Kidney glomerular epithelial cell (primary cell): ENCODE measurements around the gene TAF5L.

Source experiments
- DNase-seq: peaks from one replicate; lab custom pipeline; 2025; lab: John Stamatoyannopoulos, UW

Gene TAF5L

DNA sequence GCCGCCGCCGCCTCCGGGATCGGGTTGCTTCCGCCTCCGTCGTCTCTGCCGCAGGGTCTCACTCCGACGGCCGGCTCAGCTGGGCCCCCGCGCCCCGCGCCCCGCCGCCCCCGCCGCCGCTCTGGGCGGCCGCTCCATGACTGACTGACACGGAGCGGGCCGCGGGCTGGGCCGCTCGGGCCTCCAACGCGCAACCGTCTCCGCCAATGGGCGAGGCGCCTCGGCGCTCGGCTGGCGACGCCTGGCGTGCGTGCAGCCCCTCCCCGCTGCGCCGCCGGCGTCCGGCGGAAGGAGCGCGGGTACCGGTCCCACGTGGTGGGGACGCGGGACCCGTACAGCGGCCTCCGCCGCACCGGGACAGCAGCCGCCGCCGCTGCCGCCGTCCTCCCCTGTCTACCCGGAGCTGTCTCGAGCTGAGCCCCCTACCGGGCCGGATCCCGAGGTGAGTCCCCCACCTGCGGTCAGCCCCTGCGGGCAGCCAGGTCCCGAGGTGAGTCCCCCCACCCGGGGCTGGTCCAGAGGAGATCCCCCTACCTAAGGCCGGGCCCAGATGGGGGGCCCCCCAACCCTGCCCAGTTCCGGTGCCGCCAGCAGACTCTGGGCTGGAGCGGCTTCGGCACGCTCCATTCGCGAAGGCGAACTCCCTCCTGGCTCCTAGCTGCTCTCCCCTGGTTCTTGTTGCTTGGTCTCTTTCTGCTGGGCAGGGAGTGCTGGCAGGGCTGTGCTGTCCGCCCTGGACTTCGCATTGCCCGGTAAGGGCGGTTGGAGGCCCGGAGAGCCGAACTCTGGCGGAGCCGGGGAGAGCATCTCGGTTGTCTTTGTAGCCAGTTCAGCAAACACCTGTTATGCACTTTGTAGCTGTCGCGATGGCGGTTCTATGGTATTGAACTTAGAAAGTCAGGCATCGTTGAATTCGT, at the start of gene TAF5L, which contains the start of gene URB2:
TAF5L (minus strand) TSS at position 208 of the 917 bp plus-strand sequence. CDS start 11,640 bp downstream, outside the sequence.
URB2 (plus strand) TSS at position 333 of the 917 bp plus-strand sequence. CDS start 1,387 bp downstream, outside the sequence.
- DNase-seq: peak; percentile 81

DNA sequence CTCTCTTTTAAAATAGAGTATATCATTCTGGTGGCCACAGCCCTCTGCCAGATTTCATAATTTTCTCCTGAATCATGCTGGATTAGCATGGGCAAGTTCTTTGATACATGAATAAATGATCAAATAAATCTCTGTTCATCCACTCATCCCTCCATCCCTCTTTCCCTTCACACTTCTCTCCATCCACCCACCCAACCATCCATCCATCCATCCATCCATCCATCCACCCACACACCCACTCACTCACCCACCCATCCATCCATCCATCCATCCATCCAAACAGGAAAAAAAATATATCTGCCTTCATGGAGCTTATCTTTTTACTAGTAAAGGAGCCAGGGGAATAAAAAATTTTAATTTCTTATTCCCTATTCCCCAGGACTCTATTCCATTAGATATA, 49.5 kb upstream of the TAF5L start:
- no peak for DNase-seq

DNA sequence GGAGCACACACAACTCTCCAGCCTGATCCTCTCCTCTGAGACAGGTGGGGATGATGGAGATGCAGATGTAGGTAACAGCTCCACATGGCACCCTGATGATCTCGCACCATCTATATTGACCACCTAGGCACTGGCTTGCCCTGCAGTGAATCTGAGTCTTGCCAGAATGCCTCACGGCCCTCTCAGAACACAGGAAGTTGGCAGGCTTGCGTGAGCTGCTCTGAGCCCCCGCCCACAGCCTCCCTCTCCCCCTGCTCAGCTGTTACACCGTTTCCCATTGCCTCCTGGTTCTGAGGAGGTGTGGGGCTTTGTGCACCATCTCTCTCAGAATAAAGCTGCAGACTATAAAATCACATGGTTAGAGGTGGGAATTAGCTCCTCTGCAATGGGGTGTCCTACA, 48.1 kb upstream of the TAF5L start:
- no peak for DNase-seq

DNA sequence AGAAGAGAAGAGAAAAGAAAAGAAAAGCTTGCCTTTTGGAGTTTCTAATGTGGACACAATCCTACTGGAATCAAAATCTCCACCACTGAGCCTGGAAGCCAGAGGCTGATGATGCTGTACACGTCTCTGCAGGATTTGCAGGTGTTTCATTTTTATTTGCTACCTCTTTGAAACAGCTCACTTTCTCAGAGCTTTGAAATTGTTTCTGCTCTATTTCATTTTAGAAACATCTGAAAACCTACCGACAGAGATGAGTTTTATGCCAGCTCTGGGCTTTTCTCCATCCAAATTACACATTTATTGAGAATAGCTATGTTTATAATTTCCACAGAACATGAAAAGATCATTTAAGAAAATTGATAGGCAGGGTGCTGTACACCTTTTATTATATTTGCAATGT, 46.3 kb upstream of the TAF5L start:
- DNase-seq: no peak

DNA sequence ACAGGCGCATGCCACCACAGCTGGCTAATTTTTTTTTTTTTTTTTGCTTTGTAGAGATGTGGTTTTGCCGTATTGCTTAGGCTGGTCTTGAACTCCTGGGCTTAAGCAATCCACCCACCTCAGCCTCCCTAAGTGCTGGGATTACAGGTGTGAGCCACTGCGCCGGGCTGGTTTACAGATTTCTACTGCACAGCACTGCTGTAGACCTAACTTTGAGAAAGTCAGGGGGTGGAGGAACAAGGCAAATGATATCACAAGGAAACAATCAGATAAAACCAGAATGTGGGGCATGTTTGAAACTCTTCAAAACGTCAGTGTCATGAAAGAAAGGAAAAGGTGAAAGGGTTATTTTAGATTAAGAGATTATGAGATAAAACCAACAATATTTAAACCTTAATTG, 45.4 kb upstream of the TAF5L start:
- no peak for DNase-seq

DNA sequence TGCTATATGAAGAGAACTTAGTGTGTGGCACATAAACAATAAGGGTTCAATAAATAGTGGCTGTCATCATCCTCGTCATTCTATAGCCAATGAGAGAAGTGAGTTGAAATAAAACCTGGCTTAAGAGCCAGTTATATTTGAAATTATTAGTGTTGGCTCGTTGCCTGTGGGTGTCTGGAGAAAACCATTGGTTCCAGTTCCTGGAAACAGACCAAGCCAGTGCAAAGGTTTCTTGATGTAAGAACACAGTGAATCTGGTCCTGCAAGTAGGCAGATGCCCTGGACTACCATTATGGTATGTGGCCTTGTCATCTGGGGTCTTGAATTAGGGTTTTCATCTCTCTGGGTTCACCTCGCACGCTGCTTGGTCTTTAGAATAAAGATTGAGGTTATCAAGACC, 43.4 kb upstream of the TAF5L start:
- DNase-seq: no peak

DNA sequence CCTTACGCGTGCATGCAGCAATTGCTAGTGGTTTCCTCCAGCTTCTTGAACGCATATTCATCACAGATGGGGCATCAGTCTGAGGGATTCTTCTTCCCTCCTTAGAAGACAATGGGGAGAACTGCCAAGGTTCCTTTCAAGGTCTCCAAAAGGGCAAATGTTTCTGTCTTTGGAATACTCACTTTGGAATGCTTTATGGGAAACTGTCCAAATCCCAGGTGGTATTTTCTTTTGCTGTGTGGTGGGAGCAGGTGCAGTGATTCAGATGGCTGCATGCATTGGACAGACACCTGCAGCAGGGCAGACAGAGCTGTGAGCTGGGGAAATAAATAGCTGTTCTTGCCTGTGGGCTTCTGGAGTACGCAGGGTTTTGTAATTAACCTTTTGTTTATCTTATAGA, 40.7 kb upstream of the TAF5L start:
- DNase-seq: no peak

DNA sequence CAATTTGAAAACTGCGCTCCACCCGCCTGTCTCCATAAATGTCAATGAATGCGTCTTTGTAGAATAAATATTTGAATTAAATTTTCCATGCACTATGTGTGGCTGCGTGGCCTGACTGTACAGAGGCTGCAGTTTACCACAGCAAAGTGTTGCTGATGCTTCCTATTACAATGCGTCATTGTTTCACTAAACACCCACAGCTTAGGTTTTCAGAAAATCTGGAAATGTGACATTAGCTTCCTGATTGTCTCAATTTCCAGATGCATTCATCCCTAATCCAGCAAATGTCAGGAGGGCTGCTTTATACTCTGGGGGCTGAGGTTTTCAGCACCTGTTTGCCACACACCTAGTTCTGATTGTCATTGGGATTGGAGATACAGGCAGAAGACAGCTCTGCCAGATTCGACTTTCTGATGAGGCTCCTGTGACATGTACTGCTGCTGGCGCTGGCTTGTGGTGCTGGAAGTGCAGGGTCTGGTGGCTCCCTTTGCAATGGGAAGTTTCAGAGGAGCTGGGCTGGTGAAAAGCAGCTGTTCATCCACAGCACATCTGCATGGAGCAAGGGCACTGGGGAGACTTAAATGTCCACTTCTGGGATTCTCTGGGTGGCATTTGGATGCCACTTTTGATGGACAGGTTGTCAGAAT, 40.1 kb upstream of the TAF5L start:
- no peak for DNase-seq

DNA sequence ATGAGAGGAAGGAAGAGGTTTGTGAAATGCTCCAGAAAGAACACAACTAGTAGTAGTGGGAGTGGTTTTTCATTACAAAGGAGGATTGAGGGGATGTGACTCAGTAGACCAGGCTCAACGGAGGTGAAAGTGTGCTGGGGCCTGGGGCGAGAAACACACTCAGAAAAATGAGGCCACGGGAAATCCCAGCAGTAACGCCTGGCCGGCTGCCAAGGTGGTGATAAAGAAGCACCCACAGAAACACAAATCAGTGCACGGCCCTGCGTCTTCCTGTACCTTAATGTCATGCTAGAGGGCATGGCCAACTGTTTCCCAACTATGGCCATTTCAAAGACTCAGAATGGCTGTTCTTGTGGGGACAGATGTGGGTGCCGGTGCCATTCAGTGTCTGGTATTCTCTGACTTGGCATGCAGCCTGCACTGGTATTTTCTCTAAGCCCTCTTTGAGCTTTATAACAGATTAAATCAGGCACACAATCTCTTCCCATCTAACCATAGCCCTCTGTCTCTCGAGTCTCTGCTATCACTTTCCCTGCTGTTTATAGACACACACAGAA, 38.3 kb upstream of the TAF5L start:
- DNase-seq: no peak

DNA sequence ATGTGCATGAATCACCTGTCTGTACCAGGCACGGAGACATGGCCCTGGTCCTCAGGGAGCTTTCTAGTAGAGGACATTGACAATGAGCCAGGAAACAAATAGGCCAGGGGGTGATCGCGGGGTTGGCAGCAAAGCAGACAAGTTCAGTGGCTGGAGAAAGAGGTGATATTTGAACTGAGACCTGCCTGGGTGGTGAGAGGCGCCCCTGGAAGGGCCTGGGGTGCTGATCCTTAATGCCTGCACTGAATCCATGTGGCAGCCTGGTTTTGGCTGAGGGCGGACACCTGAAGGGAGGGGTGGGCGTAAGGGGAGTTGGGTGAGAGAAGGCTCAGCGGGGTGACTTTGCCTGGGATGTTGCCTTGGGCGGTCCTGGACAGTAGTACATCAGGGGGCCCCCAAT, 36.0 kb upstream of the TAF5L start:
- DNase-seq: no peak

DNA sequence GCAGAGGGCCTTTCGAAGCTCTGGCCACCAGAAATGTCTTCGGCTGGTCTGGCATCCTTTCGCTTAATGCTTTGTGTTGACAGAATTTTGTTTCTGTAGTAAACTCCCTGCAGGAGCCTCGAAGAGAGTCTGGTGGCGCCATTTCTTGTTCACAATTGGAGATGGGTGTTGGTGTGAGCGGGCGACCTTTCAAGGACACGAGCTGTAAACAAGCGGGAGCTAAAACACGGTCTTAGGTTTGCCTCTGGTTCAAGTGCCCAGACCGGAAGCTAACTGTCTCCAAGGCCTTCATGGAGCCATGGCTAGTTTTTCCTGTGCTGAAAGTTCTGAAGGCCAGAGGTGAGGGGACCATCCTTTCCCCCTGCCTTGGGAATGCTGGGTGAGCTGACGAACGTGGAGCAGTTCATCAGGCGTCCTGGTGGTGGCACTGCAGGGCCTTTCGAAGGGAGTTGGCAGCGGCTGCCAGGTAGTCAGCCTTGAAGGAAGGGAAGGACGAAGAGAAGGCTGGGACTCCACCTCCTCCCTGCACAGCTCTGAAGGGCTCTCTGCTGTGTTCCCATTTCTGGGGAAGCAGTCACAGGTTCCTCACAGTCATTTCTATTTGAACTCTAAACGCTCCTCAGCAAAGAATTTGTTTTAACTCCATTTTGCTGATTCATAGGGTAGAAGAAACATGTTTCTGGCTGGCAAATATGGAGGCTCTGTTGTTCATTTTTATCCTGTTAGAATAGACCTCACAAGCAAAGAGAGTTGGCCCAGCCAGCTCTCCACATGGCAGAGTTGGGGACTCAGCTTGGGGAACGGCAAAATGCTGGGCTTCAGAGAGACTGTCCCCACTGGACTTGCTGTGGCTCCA, 35.3 kb upstream of the TAF5L start:
- peak; percentile 46 for DNase-seq

DNA sequence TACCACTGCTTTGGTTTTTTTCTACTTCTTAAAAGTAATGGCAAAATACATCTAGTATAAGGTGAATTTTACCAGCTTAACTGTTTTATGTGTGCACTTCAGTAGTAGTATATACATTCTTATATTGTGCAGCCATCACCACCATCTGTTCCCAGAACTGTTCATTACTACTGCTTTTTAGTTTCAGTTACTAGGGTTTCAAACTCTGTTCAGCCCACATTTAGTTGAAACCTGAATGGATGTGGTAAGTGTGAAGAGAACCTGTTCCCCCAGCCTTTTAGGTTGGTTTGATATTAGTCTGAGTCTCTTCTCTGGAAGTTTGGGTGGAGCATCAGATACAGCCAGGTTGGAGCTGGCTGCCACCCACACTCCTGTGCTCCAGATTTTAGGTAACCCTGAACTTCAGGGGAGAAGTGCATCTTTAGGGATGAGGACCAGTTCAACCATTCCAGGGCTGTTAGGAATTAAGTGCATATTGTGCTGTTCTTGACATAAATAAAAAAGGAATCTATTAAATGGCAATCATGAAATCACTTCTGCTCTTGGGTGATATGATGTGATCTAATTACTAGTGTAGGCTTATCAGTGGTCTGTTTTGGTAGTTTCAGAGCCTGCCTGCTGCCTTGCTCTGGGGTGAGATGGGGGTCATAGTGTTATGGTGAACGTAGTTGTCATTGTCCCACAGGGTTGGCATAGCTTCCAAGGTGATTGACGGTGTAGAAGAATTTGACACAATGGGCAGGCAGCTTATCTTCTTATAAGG, 32.3 kb upstream of the TAF5L start:
- no peak for DNase-seq

DNA sequence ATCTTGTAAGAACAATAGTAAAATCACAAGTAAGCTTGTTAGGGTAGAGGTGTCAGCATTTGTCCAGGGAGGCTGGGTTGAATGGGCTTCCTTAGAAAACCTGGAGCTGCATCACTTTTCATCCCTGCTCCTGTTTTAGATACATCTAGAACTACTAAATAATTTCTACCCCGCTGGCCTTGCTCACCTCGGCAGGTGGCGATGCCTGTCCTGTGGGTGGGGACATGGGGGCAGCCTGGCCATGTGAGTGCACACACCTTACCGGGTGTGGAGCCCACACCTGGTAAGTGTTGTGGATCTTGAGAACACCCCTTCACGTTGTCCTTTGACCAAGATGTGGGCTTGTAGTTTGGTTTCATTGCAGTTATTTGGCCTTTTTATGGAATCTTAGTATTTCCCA, 29.9 kb upstream of the TAF5L start:
- DNase-seq: no peak

DNA sequence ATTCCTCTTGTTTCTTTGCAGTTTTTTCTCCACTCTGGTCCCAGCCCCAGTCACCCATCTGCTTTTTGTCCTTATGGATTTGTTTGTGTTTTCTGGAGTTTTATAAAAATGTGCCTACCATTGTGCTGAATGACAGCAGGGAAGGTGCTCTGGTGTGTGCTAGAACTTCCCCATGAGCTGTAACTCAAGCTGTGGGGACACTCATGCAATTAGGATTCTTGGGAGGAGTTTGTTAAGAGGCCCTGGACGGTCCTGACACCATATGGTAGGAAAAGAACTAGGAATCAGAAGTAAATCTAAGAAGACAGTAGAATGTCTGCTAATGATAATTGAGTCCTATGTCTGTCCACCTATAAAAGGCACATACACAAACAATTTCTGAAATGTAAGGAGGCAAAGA, 27.5 kb upstream of the TAF5L start:
- DNase-seq: no peak

DNA sequence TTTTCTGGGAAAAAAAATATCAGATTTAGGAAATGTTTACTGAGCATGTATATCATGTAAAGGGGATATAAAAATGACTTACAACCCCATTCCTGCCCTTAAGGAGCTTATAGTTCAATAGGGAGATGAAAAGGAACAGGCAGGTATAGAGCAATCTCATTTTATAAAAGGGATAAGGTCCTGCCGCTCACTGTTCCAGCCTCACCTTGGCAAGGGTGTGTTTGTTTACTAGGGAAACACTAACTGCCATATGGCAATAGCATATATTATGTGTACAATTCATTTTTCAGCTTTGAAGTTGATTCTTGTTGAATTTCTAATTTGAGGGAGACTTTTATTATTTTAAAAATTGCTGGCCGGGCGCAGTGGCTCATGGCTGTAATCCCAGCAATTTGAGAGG, 25.6 kb upstream of the TAF5L start:
- DNase-seq: no peak

DNA sequence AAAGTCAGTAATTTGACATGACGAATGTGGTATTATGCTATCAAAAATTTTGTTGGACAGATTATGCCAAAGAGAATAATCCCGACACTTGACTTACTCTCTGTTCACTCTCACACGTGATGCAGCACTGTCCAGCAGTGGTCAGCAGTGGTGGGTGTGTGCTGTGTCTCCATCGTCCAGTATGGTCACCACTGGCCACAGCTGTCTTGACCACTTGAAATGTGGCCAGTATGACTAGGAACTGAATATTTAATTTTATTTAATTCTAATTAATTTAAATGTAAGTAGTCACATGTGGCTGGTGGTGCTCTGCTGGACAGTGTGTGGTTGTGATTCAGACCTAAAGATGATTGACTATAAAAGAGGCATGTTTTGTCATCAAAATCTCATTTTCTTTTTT, 24.1 kb upstream of the TAF5L start:
- no peak for DNase-seq

DNA sequence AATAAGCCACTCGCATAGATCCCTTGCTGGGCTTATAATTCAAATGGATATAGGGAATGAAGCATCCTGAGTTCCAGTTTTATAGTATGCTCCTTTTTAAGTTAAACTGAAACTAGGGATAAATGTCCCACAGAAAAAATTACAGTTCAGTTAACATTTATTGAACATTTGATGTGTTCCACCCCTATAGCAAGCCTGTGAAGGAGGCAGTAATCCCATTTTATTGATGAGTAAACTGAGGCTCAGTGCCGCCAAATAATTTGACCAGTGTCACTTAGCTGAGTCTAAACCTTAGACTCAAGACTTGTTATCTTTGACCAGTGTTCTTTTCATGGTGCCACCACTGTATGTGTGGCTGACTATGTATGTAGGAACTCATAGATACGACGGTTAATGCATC, 22.5 kb upstream of the TAF5L start:
- DNase-seq: no peak

DNA sequence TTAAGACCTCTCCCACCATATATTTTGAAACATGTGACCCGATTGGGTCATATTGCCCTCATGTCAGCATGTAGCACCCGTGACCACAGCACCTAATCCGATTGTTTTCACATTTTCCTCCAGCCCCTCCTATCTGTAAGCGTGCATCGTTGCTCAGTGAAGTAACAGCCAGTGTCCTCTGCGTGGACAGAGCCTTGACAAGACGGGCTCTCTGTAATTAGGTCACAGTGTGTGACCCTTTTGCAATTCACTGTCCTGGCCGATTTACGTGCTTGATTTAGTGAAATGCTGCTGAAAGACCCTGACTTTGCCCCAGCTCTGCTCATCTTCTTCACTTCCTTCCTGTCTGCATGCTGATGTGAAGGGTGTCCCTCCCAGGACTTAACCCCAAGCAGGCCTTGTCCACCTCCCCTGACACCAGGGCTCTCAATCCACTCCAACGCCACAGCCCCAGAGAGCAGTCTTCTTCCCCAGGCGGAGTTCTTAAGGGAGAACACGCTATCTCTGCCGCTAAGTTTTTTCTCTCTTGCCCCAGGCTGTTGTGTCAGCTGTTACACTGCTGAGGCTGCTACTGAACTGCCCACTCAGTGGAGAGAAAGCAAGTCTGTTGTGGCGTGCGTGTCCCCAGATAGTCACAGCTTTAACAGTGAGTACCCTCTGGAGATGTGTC, 19.5 kb upstream of the TAF5L start:
- DNase-seq: no peak

DNA sequence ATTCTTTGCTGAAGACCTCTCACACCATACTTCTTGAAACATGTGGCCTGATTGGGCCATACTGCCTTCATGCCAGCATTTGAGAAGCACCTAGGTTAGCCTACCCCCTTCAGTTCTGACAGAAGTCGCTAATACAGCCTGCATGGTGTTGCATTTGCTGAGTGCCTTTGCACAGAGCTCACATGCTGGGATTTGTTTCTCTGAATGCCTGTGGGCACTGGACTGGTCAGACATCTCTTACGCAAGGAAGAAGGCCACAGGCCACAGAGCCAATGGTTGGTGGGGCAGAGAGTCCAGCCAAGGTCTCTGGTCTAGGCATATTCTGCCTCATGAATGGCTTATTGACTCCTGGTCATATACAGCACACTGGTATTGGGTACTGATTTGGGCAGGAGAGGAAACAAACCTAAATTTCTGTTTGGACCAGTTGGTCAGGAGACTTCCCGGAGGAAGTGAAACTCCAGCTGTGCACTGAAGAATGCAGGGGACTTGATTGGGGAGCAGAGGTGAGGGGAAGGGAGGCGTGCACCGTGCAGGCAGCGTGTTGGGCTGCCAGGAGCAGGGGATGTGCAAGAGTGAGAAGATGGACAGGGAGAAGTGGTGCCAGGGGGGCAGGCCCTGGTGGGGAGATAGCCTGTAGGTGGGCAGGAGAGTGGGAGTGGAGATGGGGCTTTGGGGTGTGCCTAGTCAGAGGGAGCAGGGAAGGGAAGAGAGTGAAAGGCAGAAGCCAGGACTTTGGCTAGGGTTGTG, 18.2 kb upstream of the TAF5L start:
- DNase-seq: no peak

DNA sequence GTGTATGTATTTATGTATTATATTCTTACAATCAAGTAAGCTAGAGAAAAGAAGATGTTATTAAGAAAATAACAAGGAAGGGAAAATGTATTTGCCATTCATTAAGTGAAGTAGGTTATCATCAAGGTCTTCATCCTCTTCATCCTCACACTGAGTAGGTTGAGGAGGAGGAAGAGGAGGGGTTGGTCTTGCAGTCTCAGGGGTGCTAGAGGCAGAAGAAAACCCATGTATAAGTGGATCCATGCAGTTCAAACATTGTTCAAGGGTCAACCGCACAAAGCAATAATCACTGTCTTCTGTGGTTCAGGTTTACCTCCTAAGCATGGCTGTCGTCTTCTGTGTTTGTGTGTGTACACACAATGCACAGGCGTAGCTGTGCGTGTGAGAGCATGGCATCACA, 17.0 kb upstream of the TAF5L start:
- DNase-seq: no peak
